GM20431 (cell line): ENCODE measurements around the gene MUC12.
"Not testable (repeated sequence)": the region's sequence is repeated elsewhere in the genome, so short reads cannot be mapped to it uniquely, and the experiment has no call there.

ENCODE experiments used
- in situ Hi-C: fragments of 300-500 bp; cut with MseI, MboI; formaldehyde crosslinking; loops from one replicate; pipeline ENCODE4 v1.15.0; 2020; ENCODE audit warnings: low sequenced_read_pairs; ENCODE audit not compliant: unreplicated experiment

The MUC12 gene

DNA sequence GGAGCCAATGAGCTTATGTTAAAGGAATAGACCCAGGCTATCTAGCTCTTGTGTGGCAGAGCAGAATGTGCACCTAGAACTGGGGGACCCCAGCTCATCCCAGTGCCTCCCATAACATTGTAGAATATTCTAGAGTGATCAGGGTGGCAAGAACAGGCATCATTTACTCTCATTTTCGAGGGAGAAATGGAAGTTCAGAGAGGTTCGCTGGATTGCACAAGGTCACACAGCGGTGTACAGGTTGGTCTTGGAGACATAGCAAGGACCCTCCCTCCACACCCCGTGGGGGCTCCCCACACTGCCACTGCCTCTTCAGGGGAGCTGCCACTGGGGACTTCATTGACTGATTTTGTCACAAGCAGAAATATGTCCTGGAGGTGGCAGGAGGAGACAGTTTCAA lies 8.9 kb downstream of the MUC12 start:
- in situ Hi-C loops = no loop called here

DNA sequence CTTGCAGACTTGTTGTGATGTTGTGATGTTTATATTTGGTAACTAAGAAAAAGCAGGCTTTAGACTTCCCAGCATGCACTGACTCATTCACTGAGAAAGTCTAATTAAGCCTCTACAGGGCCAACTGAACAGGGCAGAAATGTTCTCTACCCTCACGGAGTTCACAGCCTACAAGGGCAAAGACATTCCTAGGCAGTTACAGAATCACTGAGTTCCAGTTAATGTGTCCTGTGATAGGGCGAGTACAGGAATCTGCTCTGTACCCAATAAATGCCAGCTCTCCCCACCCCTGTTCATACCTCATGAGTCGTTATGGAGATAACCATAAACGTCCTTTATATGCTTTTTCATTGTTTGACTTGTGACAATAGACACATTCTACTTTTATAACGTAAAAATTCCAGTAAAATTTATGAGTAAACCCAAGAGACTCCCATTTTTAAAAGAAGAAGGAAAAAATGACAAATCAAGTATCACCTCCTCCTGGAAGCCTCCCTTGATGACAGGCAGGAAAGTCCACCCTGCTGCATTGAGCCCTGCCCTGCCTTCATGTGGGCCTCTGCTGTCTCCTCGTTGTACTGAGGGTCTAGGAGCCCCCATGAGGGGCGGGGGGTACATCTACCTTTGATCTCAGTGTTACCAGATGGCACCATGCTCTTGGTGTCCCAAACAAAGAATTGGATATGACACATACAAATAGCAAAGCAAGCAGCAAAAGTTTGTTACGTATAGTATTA lies 14.3 kb downstream of the MUC12 start:
- in situ Hi-C loops = no loop called here

DNA sequence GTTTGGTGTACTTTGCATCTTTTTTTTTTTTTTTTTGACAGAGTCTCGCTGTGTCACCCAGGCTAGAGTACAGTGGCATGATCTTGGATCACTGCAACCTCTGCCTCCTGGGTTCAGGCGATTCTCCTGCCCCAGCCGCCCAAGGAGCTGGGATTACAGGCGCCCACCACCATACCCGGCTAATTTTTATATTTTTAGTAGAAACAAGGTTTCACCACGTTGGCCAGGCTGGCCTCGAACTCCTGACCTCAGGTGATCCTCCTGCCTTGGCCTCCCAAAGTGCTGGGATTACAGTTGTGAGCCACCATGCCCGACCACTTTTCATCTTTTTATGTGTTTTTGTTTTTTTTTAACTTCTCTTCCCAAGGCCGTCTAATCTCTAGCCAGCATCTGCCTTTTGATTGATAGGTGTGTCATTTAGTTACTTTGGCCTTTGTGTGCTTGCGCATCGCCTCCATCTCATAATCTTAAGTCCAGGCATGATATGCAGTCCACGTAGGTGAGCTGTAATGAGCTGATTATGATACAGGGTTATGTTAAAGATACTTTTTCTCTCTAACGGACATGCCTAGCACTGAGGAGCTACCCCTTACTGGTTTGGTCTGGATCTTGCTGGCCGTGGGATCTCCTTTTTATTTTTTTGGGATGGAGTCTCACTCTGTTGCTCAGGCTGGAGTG lies 15.0 kb downstream of the MUC12 start:
- in situ Hi-C loops = not testable (repeated sequence)

DNA sequence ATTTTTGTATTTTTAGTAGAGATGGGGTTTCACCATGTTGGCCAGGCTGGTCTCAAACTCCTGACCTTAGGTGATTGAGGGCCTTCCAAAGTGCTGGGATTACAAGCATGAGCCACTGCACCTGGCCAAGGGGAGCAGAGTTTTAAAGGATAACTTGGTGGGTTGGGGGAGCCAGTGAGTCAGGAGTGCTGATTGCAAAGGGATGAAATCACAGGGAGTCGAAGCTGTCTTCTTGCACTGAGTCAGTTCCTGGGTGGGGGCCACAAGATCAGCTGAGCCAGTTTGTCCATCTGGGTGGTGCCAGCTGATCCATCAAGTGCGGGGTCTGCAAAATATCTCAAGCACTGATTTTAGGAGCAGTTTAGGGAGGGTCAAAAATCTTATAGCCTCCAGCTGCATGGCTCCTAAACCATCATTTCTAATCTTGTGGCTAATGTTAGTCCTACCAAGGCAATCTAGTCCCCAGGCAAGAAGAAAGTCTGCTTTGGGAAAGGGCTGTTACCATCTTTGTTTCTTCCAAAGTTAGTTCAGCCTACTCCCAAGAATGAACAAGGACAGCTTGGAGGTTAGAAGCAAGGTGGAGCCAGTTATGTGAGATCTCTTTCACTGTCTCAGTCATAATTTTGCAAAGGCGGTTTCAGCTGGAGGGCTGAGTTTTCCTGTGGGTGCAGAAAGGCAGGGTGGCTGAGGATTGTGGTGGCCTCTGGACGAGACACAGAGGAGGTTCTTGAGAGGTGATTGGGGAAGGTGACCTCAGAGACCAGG lies 15.8 kb downstream of the MUC12 start:
- in situ Hi-C loops = not testable (repeated sequence)

DNA sequence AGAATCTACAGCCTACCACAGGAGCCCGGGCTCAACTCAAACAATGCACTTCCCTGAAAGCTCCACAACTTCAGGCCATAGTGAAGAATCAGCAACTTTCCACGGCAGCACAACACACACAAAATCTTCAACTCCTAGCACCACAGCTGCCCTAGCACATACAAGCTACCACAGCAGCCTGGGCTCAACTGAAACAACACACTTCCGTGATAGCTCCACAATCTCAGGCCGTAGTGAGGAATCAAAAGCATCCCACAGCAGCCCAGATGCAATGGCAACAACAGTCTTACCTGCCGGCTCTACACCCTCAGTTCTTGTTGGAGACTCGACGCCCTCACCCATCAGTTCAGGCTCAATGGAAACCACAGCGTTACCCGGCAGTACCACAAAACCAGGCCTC lies 22.3 kb downstream of the MUC12 start:
- in situ Hi-C loops = no loop called here

DNA sequence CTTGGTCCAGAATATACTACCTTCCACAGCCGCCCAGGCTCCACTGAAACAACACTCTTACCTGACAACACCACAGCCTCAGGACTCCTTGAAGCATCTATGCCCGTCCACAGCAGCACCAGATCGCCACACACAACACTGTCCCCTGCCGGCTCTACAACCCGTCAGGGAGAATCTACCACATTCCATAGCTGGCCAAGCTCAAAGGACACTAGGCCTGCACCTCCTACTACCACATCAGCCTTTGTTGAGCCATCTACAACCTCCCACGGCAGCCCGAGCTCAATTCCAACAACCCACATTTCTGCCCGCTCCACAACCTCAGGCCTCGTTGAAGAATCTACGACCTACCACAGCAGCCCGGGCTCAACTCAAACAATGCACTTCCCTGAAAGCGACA lies 22.9 kb downstream of the MUC12 start:
- in situ Hi-C loops = not testable (repeated sequence)

DNA sequence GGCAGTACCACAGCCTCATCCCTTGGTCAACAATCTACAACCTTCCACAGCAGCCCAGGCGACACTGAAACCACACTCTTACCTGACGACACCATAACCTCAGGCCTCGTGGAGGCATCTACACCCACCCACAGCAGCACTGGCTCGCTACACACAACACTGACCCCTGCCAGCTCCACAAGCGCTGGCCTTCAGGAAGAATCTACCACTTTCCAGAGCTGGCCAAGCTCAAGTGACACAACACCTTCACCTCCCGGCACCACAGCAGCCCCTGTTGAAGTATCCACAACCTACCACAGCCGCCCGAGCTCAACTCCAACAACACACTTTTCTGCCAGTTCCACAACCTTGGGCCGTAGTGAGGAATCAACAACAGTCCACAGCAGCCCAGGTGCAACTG lies 25.3 kb downstream of the MUC12 start:
- in situ Hi-C loops = not testable (repeated sequence)

DNA sequence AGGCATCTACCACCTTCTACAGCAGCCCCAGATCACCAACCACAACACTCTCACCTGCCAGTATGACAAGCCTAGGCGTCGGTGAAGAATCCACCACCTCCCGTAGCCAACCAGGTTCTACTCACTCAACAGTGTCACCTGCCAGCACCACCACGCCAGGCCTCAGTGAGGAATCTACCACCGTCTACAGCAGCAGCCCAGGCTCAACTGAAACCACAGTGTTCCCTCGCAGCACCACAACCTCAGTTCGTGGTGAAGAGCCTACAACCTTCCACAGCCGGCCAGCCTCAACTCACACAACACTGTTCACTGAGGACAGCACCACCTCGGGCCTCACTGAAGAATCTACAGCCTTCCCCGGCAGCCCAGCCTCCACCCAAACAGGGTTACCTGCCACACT lies 29.2 kb downstream of the MUC12 start:
- in situ Hi-C loops = not testable (repeated sequence)

DNA sequence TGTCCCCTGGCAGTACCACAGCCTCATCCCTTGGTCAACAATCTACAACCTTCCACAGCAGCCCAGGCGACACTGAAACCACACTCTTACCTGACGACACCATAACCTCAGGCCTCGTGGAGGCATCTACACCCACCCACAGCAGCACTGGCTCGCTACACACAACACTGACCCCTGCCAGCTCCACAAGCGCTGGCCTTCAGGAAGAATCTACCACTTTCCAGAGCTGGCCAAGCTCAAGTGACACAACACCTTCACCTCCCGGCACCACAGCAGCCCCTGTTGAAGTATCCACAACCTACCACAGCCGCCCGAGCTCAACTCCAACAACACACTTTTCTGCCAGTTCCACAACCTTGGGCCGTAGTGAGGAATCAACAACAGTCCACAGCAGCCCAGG lies 30.0 kb downstream of the MUC12 start:
- in situ Hi-C loops = not testable (repeated sequence)

DNA sequence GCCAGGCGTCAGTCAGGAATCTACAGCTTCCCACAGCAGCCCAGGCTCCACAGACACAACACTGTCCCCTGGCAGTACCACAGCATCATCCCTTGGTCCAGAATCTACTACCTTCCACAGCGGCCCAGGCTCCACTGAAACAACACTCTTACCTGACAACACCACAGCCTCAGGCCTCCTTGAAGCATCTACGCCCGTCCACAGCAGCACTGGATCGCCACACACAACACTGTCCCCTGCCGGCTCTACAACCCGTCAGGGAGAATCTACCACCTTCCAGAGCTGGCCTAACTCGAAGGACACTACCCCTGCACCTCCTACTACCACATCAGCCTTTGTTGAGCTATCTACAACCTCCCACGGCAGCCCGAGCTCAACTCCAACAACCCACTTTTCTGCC lies 30.7 kb downstream of the MUC12 start:
- in situ Hi-C loops = not testable (repeated sequence)

DNA sequence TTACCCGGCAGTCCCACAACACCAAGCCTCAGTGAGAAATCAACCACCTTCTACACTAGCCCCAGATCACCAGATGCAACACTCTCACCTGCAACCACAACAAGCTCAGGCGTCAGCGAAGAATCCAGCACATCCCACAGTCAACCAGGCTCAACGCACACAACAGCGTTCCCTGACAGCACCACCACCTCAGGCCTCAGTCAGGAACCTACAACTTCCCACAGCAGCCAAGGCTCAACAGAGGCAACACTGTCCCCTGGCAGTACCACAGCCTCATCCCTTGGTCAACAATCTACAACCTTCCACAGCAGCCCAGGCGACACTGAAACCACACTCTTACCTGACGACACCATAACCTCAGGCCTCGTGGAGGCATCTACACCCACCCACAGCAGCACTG lies 33.0 kb downstream of the MUC12 start:
- in situ Hi-C loops = not testable (repeated sequence)

DNA sequence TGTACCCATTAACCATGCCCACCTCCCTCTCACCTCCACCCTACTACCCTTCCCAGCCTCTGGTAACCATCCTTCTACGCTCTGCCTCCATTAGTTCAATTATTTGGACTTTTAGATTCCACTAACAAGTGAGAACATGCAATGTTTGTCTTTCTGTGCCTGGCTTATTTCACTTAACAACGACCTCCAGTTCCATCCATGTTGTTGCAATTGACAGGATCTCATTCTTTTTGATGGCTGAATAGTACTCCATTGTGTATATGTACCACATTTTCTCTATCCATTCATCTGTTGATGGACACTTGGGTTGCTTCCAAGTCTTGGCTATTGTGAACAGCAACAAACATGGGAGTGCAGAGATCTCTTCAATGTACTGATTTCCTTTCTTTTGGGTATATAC lies 38.0 kb downstream of the MUC12 start:
- in situ Hi-C loops = not testable (repeated sequence)

DNA sequence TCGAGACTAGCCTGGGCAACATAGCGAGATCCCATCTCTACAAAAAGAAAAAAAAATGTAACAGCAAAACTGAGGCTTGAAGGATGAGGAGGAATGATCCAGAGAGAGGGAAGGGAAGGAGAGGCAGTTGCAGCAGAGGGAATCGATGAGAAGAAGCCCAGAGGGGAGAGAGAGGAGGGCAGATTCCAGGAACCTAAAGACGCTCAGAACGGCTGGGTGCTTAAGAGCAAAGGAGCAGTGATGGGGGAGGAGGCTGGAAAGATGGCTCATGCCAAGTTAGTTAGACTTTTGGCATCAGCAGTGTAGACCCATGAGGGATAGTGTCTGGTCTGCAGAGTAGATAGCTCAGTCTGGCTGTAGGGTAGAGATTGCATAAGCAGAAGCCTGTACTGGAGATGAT lies 40.3 kb downstream of the MUC12 start:
- in situ Hi-C loops = no loop called here

DNA sequence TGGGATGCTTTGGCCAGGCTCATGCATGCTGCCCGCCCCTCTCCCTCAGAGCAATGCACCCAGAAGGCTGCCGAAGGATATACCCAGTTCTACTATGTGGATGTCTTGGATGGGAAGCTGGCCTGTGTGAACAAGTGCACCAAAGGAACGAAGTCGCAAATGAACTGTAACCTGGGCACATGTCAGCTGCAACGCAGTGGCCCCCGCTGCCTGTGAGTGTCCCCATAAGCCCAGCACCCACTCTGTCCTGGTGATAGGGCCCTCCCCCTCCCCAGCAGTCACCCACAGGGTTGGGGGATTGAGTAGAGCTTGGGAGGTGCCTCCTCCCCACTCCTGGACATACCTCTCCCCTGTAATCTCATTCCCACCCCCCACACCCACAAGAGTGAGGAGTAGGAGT lies 43.6 kb downstream of the MUC12 start:
- in situ Hi-C loops = no loop called here

DNA sequence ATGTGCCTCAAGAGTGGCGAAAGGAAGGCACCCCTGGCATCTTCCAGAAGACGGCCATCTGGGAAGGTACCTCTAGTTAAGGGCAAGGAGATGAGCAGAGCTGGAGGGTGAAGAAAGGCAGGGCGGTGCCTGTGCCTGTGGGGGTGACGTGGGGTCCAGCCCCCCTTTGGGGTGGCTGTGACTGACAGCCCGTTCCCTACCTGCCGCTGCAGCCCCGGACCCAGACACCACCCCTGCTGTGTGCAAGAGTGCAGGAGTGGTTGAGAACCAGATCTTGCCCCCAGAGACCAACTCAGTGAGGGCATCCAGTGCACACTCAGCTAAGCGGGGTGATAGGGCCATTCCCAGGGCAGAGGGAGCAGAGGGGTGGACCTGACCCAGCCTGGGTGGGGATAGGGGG lies 46.3 kb downstream of the MUC12 start:
- in situ Hi-C loops = no loop called here

DNA sequence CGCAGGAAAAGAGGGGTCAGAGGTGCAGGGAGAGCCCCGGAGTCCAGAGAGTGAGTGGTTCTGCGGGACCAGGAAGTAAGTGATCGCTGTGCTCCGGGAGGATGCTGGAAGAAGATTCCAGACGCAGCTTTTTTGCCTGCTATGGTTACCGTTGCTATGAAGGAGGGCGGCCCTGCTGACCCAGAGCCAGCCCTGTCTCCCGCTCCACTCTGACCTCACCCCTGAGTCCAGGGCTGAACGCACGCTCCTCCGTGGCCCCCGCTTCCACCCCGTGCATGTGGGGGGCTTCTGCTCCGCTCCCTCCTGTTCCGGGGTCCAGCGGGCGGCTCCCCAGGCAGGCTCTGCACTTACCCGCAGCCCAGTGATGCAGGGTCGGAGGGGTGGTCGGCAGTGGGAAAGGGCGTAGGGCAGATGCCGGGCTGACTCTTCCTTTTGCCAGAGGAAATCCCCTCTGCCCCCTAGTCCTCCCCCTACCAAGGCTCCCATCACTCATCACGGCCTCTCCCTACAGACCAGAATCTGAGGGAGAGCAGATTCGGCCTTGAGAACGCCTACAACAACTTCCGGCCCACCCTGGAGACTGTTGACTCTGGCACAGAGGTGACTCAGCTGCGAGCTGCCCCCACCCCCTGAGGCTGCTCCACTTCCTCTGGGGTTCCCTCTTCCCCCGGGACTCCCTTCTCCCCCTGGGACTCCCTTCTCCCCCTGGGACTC lies 47.9 kb downstream of the MUC12 start:
- in situ Hi-C loops = no loop called here

DNA sequence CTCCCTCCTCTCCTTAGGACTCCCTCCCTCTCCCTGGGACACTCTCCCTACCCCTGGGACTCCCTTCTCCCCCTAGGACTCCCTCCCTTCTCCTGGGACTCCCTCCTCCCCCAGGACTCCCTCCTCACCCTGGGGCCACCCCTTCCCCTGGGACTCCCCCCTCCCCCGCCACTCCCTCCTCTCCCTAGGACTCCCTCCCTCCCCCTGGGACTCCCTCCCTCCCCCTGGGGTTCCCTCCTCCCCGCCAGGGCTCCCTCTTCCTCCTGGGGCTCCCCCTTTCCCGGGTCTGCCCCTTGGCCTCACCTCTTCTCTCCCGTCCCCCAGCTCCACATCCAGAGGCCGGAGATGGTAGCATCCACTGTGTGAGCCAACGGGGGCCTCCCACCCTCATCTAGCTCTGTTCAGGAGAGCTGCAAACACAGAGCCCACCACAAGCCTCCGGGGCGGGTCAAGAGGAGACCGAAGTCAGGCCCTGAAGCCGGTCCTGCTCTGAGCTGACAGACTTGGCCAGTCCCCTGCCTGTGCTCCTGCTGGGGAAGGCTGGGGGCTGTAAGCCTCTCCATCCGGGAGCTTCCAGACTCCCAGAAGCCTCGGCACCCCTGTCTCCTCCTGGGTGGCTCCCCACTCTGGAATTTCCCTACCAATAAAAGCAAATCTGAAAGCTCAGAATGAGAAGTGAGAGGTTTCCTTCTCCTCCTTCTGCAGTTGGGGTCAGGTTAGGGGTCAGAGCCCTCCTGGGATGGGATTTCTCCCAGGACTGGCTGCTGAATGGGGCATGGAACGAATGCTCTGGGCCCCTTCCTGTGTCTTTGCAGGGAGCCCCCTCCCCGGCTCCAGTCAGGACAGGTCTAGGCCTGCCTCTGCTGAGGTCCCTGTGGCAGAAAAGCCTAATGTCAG lies 49.2 kb downstream of the MUC12 start:
- in situ Hi-C loops = no loop called here

DNA sequence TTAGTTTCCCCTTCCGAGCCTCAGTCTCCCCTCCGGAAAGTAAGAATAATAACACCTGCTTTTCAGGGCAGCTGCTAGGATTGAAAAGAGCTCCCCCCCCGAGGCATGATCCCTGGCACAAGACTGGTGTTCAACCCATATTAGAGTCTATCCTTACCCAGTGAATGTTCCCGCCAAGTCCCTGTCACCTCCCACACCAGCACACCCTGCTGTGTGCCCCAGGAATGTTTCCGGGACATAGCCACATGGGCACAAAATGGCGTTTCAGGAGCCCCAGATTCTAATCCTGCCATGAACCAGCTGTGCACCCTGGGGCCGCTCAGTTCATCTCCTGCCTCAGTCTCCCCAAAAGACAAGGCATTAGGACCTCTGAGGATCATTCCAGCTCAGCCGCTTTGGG lies 51.1 kb downstream of the MUC12 start:
- in situ Hi-C loops = no loop called here

DNA sequence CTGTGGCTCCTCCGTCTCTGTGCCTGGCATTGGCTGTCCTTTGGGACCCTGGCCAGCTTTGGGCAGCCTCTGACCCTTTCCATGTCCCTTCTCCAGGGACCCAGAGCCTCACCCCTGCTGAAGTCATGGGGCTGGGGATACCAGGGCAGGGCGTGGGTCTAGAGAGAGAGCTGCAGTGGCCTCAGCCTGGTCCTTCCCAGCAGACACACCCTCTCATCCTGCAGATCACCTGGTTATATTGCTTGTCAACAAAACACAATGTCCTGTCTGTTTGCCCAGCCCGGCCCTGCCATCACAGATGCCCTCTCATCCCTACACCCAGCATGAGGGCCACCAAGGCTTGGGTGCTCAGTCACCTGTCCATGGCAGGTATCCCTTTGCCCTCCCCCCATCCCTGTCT lies 52.3 kb downstream of the MUC12 start:
- in situ Hi-C loops = no loop called here

DNA sequence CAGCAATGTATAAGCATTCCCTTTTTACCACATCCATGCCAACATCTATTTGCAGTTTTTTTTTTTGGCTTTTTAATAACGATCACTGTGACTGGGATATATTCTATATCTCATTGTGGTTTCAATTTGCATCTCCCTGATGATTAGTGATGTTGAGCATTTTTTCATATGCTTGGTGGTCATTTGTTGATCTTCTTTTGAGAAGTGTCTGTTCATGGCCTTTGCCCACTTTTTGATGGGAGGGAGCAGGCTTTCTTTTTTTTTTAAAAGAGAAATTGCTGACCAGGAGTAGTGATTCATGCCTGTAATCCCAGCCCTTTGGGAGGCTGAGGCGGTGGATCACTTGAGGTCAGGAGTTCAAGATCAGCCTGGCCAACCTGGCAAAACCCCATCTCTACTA lies 54.5 kb downstream of the MUC12 start:
- in situ Hi-C loops = no loop called here
